ENCODE measurements around the gene CAND1.

The CAND1 gene

GRCh38 chr12:67364228-67364627 is 95.1 kb downstream of the CAND1 start:
- H3K4me3 ChIP-seq (ENCODE audit: low read depth, low read length) = no peak overlapping the region
- TF ChIP-seq POLR2A (IDR thresholded peaks at IDR 0.05; ENCODE audit: extremely low read depth, insufficient read length) = no peak
- no peak for TF ChIP-seq CTCF (IDR thresholded peaks at IDR 0.05; ENCODE audit: low read depth, low read length)
- no peak for TF ChIP-seq MYC (IDR thresholded peaks at IDR 0.05; ENCODE audit: low read depth, low read length)
- no peak for TF ChIP-seq MAX (IDR thresholded peaks at IDR 0.05; ENCODE audit: low read depth, low read length)

GRCh38 chr12:67365131-67365530 is 96.0 kb downstream of the CAND1 start:
- TF ChIP-seq MYC (IDR thresholded peaks at IDR 0.05; ENCODE audit: low read depth, low read length) (no peak), MAX (IDR thresholded peaks at IDR 0.05; ENCODE audit: low read depth, low read length) (no peak), POLR2A (IDR thresholded peaks at IDR 0.05; ENCODE audit: extremely low read depth, insufficient read length) (no peak), CTCF (IDR thresholded peaks at IDR 0.05; ENCODE audit: low read depth, low read length) (no peak)
- DNase-seq (ENCODE audit: low read depth) = no peak
- no peak overlapping the region for H3K4me3 ChIP-seq (ENCODE audit: low read depth, low read length)

More at GRCh38 chr12:67364228-67364627, 95.1 kb downstream of the CAND1 start:
- no peak for DNase-seq (ENCODE audit: low read depth)

GRCh38 chr12:67367843-67368242 is 98.7 kb downstream of the CAND1 start:
- no peak for TF ChIP-seq MYC (IDR thresholded peaks at IDR 0.05; ENCODE audit: low read depth, low read length)
- TF ChIP-seq POLR2A (IDR thresholded peaks at IDR 0.05; ENCODE audit: extremely low read depth, insufficient read length) = no peak
- no peak for TF ChIP-seq CTCF (IDR thresholded peaks at IDR 0.05; ENCODE audit: low read depth, low read length)
- no peak for TF ChIP-seq MAX (IDR thresholded peaks at IDR 0.05; ENCODE audit: low read depth, low read length)
- H3K4me3 ChIP-seq (ENCODE audit: low read depth, low read length) = no peak overlapping the region
- no peak for DNase-seq (ENCODE audit: low read depth)
